Choroid plexus epithelial cell (primary cell): ENCODE measurements around the gene BAZ2B.

Source experiments
- DNase-seq: peaks from one replicate; pipeline ENCODE4 v3.0.0-alpha.2; 2010; ENCODE audit warnings: low read depth
- H3K4me3 ChIP-seq: 2 replicates; pipeline ENCODE4 v1.5.1; 2011; ENCODE audit warnings: low read depth, mild to moderate bottlenecking, control low read depth, low read length, moderate library complexity
- CTCF ChIP-seq: conservative IDR thresholded peaks from 2 replicates; pipeline ENCODE4 v1.5.1; 2011; ENCODE audit warnings: low read depth, mild to moderate bottlenecking, control low read depth, inconsistent platforms, low read length, moderate library complexity

The BAZ2B gene

DNA sequence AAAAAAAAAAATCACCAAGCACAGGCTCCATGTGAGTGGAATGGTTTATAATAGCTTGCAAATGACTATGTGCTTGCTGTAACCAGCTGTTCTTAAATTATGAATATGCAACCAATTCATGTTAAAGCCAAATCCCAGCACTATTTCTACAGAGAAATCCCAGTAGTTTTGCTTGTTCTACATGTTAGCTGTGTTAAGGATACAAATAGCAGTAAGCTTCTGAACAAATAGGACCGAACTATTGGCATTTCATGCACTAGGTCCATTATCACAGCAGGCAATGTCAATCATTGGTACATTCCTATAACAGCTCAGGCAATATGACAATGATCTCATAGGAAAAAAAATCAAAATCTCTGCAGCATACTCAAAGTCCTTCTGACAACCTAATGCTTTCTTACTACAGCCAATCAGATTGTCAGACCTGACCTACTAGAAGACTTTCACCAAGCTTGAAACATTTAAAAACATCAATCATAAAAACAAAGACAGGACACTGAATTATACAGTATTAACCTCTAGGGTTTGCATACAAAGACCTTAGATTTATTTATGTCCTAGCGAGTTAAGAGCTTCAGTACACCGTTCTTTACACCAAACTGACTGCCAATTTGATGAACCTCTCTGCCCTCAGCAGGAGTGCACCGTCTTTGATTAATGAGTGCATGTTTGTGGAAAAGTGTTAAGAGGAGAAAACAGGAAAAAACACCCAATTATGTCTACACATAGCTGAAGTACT lies 6.4 kb downstream of the BAZ2B start:
- no peak overlapping the region for H3K4me3 ChIP-seq
- no peak for TF ChIP-seq CTCF
- no peak for DNase-seq

GRCh38 chr2:159608723-159609308 lies 7.5 kb downstream of the BAZ2B start:
- H3K4me3 ChIP-seq: no peak overlapping the region
- DNase-seq: no peak
- TF ChIP-seq CTCF: no peak

- no peak for DNase-seq
- TF ChIP-seq CTCF: no peak
- no peak overlapping the region for H3K4me3 ChIP-seq
These were observed 8.2 kb downstream of the BAZ2B start for GRCh38 chr2:159608108-159608507.

DNA sequence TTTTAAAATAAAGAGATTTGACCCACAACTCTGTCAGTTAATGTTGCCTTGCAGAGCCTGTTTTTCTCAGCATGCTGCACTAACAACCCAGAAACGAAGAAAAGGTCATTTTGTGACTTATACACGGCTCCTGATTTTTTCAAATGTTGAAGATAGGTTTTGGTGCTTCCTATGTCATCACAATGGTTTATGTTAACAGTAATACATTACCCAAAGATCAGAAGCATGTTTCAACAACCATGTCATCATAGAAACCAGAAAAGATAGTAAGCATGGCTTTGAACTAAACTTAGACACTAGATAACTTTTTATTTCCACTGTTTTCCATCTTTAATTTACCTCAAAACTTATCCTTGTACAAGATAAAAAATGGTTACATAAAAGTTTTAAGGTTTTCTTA lies 10.1 kb downstream of the BAZ2B start:
- no peak for DNase-seq

GRCh38 chr2:159605441-159606178 lies 10.7 kb downstream of the BAZ2B start:
- no peak overlapping the region for H3K4me3 ChIP-seq
- TF ChIP-seq CTCF: no peak
- DNase-seq: no peak

More for the DNA sequence above, 10.1 kb downstream of the BAZ2B start:
- no peak for TF ChIP-seq CTCF
- no peak overlapping the region for H3K4me3 ChIP-seq

GRCh38 chr2:159604159-159604558 lies 12.2 kb downstream of the BAZ2B start:
- no peak for TF ChIP-seq CTCF
- H3K4me3 ChIP-seq: no peak overlapping the region
- no peak for DNase-seq
